HUES6 (cell line): ENCODE results near the gene PNPO.
"Not testable (repeated sequence)": the region's sequence is repeated elsewhere in the genome, so short reads cannot be mapped to it uniquely, and the experiment has no call there.

Experiments used
- H3K27ac ChIP-seq: 2 replicates; pipeline ENCODE4 v1.7.0; 2013; ENCODE audit warnings: low read depth, mild to moderate bottlenecking, low read length, inconsistent platforms
- H3K27me3 ChIP-seq: 2 replicates; pipeline ENCODE4 v1.6.1; 2013; ENCODE audit warnings: low read length; ENCODE audit not compliant: control insufficient read depth, insufficient read depth
- H3K36me3 ChIP-seq: 2 replicates; pipeline ENCODE4 v1.6.1; 2013; ENCODE audit warnings: low read length; ENCODE audit not compliant: control insufficient read depth, insufficient read depth
- H3K4me1 ChIP-seq: 2 replicates; pipeline ENCODE4 v1.6.1; 2013; ENCODE audit warnings: low read length; ENCODE audit not compliant: control insufficient read depth, insufficient read depth
- H3K4me3 ChIP-seq: 2 replicates; pipeline ENCODE4 v1.5.1; 2013; ENCODE audit warnings: low read depth, low read length
- H3K9ac ChIP-seq: one replicate; pipeline ENCODE4 v1.6.1; 2013; ENCODE audit warnings: mild to moderate bottlenecking, low read length
- H3K9me3 ChIP-seq: 2 replicates; pipeline ENCODE4 v1.6.1; 2013; ENCODE audit warnings: low read depth, low read length; ENCODE audit not compliant: control insufficient read depth, insufficient read depth

Gene PNPO

DNA sequence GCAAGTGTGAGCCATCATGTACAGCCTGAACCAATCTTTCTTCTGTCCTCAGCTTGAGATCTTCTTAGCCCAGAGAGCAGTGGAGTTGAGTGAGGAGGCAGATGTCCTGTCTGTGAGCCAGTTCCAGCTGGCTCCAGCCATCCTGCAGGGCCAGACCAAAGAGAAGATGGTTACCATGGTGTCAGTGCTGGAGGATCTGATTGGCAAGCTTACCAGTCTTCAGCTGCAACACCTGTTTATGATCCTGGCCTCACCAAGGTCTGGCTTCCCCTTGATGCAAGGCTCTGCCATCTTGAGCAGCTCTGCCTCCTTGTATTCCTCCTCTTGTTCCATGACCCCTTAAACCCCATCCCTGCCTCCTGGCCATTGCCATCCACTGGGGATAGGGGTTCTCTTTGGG is 39.2 kb downstream of the PNPO start:
- no peak overlapping the region for H3K27ac ChIP-seq
- no peak overlapping the region for H3K9ac ChIP-seq
- no peak overlapping the region for H3K4me3 ChIP-seq
- peaks cover 77% of the 10 kb centered on the region for H3K36me3 ChIP-seq
- no peaks in the 10 kb centered on the region for H3K4me1 ChIP-seq
- H3K27me3 ChIP-seq: no peaks in the 10 kb centered on the region
- no peaks in the 10 kb centered on the region for H3K9me3 ChIP-seq

GRCh38 chr17:47981462-47981861 is 40.1 kb downstream of the PNPO start:
- Histone ChIP-seq H3K4me1 (no peaks in the 10 kb centered on the region), H3K9ac (no peak overlapping the region), H3K4me3 (no peak overlapping the region), H3K9me3 (no peaks in the 10 kb centered on the region), H3K27me3 (no peaks in the 10 kb centered on the region), H3K36me3 (peaks cover 68% of the 10 kb centered on the region), H3K27ac (no peak overlapping the region)

GRCh38 chr17:47982091-47982617 is 40.8 kb downstream of the PNPO start:
- Histone ChIP-seq H3K9me3 (no peaks in the 10 kb centered on the region), H3K9ac (no peak overlapping the region), H3K27ac (no peak overlapping the region), H3K4me1 (peaks cover 3% of the 10 kb centered on the region), H3K36me3 (peaks cover 64% of the 10 kb centered on the region), H3K27me3 (no peaks in the 10 kb centered on the region), H3K4me3 (no peak overlapping the region)

GRCh38 chr17:47982645-47983390 is 41.4 kb downstream of the PNPO start:
- H3K4me1 ChIP-seq: peaks cover 9% of the 10 kb centered on the region
- no peaks in the 10 kb centered on the region for H3K9me3 ChIP-seq
- H3K4me3 ChIP-seq: no peak overlapping the region
- H3K27me3 ChIP-seq: no peaks in the 10 kb centered on the region
- H3K36me3 ChIP-seq: peaks cover 59% of the 10 kb centered on the region
- no peak overlapping the region for H3K9ac ChIP-seq
- no peak overlapping the region for H3K27ac ChIP-seq

- H3K4me3 ChIP-seq: no peak overlapping the region
- no peak overlapping the region for H3K27ac ChIP-seq
- peaks cover 12% of the 10 kb centered on the region for H3K4me1 ChIP-seq
- H3K9me3 ChIP-seq: no peaks in the 10 kb centered on the region
- peaks cover 56% of the 10 kb centered on the region for H3K36me3 ChIP-seq
- no peak overlapping the region for H3K9ac ChIP-seq
- no peaks in the 10 kb centered on the region for H3K27me3 ChIP-seq
Measured at GRCh38 chr17:47983492-47984223, 42.3 kb downstream of the PNPO start.

DNA sequence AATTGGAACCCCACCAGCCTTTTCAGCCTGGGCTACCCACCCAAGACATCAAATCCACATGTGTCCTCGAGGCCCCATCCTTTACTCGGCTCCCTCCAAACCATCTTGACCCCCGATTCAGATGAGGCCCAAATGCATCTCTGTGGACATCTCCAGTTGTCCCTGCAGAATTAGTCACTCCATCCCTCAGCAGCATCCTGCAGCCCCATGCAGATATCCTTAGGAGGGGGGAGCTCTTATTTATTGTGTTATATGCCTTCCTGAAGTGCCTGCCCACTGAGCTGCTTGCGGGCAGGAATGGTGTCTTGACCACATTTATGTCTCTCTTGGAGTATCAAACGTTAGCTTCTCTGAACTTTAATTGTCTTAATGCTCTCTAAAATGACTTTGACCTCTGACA is 45.1 kb downstream of the PNPO start:
- Histone ChIP-seq H3K27ac (no peak overlapping the region), H3K9ac (no peak overlapping the region)

DNA sequence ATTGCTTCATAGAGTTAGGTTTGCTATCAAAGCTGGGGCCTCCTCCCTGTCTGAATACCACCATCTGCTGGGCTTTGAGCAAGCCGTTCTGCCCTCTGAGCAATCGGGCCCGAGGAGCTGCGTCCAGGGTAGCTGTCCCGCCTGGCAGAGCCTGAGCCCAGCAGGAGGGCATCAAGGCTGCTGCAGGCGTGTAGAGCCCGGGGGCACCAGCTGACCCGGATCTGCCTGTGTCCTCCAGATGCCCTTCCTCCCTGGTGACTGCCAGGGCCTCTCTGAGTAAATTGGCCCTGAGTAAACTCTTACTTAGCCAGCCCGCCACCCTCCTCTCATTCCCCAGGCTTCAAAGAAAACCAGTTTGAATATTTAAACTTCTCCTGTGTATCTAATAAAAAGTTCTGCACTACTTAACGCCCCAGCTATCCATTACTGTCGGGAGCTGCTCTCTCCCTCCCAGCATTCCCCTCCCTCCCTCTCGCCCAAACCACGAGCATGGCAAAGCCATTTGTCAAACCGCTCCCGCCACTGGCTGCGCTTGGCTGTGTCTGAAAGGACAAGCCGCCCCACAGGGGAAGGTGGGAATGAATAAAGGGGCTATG is 46.0 kb downstream of the PNPO start:
- Histone ChIP-seq H3K9me3 (no peaks in the 10 kb centered on the region), H3K27ac (no peak overlapping the region), H3K4me3 (no peak overlapping the region), H3K9ac (no peak overlapping the region), H3K36me3 (peaks cover 19% of the 10 kb centered on the region), H3K4me1 (peaks cover 31% of the 10 kb centered on the region), H3K27me3 (no peaks in the 10 kb centered on the region)

More for the DNA sequence above, 45.1 kb downstream of the PNPO start:
- Histone ChIP-seq H3K27me3 (no peaks in the 10 kb centered on the region), H3K4me3 (no peak overlapping the region), H3K36me3 (peaks cover 28% of the 10 kb centered on the region), H3K9me3 (no peaks in the 10 kb centered on the region), H3K4me1 (peaks cover 23% of the 10 kb centered on the region)

DNA sequence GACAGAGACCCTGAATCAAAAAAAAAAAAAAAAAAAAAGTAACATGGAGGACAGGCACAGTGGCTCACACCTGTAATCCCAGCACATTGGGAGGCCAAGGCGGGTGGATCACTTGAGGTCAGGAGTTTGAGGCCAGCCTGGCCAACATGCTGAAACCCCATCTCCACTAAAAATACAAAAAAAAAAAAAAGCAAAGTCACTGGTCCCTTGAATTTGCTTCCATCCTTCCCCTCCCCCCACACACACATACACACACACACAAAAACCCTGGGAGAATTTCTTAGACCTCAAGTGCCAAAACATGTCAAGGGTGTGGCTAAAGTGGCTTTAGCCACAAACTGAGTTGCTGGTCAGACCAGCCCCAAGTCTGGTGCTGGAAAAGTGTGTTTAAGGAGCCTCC is 47.1 kb downstream of the PNPO start:
- not testable (repeated sequence) for H3K9me3 ChIP-seq, H3K4me3 ChIP-seq, H3K27me3 ChIP-seq, H3K36me3 ChIP-seq, H3K27ac ChIP-seq, H3K9ac ChIP-seq
- peaks cover 31% of the 10 kb centered on the region for H3K4me1 ChIP-seq

DNA sequence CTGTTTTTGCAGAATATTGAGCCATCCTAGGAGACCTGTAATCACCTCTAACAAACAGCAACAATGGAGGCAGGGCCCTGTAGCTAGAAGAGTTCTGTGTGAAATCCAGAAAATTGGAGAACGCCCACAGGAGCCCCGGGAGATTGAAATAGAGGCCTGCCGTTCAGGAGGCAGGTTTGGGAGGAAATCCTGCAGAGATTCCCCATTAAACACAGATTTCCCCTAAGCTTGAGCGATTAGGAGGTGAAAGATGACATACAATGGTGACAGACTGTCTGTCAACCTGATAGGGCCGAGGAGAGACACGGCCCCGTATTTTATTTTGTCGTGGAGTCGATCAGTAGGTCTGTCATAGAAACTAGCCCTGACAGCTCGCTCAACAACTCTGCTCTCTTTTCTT is 47.8 kb downstream of the PNPO start:
- Histone ChIP-seq H3K9ac (no peak overlapping the region), H3K4me3 (no peak overlapping the region), H3K27ac (no peak overlapping the region), H3K9me3 (no peaks in the 10 kb centered on the region), H3K27me3 (no peaks in the 10 kb centered on the region), H3K36me3 (0 out of 2 replicates have a peak, but pooled peaks cover 2% of the 10 kb centered on the region), H3K4me1 (peaks cover 32% of the 10 kb centered on the region)

- no peaks in the 10 kb centered on the region for H3K36me3 ChIP-seq
- H3K27ac ChIP-seq: no peak overlapping the region
- H3K4me1 ChIP-seq: peaks cover 38% of the 10 kb centered on the region
Measured at GRCh38 chr17:47989700-47990099, 48.3 kb downstream of the PNPO start.

More at GRCh38 chr17:47989700-47990099, 48.3 kb downstream of the PNPO start:
- no peak overlapping the region for H3K4me3 ChIP-seq
- H3K9me3 ChIP-seq: no peaks in the 10 kb centered on the region
- H3K9ac ChIP-seq: no peak overlapping the region
- no peaks in the 10 kb centered on the region for H3K27me3 ChIP-seq
